22Rv1 (cell line): Measurements from ENCODE around the gene FADS1.

Experiments used
- H3K27ac ChIP-seq: fragments of 450-650 bp; 2 replicates; pipeline ENCODE4 v1.5.1; 2017
- ZFX ChIP-seq: fragments of 450-650 bp; IDR thresholded peaks from 2 replicates; pipeline ENCODE4 v1.6.1; 2017; ENCODE audit warnings: antibody characterized with exemption, borderline replicate concordance
- TF ChIP-seq, protein P1 (sequence below): fragments of 450-650 bp; IDR thresholded peaks from 2 replicates; pipeline ENCODE4 v1.5.1; 2017; ENCODE audit warnings: mild to moderate bottlenecking

The FADS1 gene

DNA sequence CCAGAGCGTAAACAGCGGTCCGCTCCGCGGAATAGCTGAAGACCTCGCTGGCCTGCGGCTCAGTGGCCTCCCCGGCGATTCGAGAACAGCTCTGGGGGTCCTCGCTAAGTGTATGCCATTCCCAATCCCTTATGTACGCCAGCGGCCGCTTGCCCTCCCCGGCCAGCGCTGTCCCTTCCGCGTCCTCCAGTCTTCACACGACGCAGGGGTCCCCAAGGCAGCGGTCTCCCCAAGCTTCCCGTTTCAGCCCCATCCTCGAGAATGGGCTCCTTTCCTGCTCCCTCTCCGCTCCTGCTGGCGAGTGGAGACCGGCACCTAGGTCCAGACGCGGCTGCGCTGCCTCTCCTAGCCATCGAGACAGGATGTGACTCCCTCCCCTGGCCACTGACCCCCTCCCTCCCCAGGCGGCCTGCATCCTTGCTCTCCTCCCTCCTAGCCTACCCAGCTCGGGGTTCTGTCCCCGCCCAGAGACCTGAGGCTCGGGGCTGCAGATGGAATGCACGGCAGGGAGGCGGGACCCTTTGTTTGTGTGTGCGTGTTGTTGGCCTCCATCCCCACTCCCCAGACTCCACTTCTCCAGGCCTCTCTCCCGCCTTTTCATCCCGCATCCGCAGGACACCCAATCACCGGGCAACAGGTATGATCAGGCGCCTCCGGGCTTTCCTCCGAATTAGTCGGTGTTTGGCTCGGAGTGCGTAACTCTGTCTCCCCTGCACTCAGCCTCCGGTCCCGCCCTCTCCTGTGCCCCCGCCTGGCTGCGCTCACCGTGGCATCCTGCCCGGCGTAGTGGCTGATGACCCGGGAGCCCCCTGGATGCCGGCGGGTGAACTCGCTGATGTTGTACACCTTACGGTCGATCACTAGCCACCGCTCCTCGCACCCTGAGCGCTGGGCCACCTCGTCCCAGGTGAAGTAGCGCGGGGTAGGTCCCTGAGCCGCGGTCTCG lies 740 bp downstream of the FADS1 start:
- peak overlapping the region; percentile 99 for H3K27ac ChIP-seq
- TF ChIP-seq, protein P1, sequence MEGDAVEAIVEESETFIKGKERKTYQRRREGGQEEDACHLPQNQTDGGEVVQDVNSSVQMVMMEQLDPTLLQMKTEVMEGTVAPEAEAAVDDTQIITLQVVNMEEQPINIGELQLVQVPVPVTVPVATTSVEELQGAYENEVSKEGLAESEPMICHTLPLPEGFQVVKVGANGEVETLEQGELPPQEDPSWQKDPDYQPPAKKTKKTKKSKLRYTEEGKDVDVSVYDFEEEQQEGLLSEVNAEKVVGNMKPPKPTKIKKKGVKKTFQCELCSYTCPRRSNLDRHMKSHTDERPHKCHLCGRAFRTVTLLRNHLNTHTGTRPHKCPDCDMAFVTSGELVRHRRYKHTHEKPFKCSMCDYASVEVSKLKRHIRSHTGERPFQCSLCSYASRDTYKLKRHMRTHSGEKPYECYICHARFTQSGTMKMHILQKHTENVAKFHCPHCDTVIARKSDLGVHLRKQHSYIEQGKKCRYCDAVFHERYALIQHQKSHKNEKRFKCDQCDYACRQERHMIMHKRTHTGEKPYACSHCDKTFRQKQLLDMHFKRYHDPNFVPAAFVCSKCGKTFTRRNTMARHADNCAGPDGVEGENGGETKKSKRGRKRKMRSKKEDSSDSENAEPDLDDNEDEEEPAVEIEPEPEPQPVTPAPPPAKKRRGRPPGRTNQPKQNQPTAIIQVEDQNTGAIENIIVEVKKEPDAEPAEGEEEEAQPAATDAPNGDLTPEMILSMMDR = no peak
- TF ChIP-seq ZFX = no peak

DNA sequence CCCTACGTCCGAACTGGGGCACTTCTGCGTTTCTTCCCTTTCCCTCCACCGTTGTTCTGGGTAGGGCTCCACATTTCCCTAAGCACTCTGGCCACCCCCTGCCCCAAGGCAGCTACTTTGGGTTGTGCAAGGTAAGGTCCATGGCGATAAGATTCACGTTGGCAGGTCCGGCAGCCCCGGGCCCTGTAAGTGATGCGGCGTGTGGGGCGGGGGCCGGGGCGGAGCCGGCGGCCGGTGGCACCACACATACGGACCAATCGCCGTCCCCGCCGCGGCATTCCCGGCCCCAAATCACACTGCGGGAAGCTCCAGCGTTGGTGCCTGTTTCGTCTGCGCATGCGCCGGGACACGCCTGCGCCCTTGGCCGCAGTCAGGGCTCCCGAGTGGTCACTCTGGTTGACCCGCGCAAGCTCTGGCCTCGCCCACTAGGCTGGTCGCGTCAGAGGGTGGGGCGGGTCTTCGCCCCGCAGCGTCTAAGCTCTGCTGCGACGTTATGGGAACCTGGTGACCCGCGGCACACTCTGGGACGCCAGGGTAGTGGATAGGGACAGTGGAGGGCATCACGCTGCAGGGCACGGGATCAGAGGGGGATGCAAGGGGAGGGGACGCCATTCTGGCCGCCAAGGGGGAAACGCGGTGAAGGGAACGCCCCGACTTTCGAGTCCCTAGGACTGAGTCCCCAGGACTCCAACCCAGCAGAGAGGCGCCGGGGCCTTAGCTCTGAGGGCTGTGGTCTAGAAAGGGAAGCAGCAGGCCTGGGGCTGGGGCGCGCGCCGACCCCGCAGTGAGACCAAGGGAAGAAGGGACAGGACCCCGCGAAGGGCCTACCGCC lies 1.6 kb downstream of the FADS1 start:
- no peak for TF ChIP-seq ZFX
- TF ChIP-seq, protein P1 = no peak
- H3K27ac ChIP-seq = peak overlapping the region; percentile 99

- TF ChIP-seq, protein P1 = no peak
- no peak for TF ChIP-seq ZFX
- peak overlapping the region; percentile 99 for H3K27ac ChIP-seq
Measured at GRCh38 chr11:61814247-61814957, 2.4 kb downstream of the FADS1 start.

- H3K27ac ChIP-seq = peak overlapping the region; percentile 99
Measured at GRCh38 chr11:61812736-61813411, 3.9 kb downstream of the FADS1 start.

GRCh38 chr11:61811831-61812230 lies 5.0 kb downstream of the FADS1 start:
- TF ChIP-seq ZFX = no peak
- TF ChIP-seq, protein P1 = no peak
- H3K27ac ChIP-seq = no peak overlapping the region

More at GRCh38 chr11:61812736-61813411, 3.9 kb downstream of the FADS1 start:
- TF ChIP-seq ZFX = no peak
- TF ChIP-seq, protein P1 = no peak

DNA sequence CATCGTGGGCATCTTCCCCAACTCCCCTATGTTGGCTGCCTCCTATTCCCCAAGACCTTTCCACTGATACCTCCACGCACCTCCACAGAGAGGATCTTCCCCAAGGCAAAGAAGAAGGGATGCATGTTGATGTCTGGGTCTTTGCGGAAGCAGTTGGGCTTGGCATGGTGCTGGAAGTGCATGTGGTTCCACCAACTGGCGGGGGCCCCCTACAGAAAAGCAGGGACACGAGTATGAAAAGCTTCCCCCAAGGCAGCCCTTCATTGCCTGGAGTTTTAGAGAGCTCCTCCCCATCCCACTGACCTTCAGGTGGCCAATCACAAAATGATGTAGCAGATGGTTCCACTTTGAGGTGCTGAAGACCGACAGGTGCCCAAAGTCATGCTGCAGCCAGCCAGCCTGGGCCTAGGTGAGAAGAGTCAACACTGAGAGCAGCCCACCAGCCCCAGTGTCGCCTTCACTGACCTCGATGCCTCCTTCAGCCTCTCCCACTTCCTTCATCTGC lies 6.1 kb downstream of the FADS1 start:
- TF ChIP-seq ZFX = no peak
- TF ChIP-seq, protein P1 = no peak
- H3K27ac ChIP-seq = no peak overlapping the region
